ENCODE measurements around the gene CST4.
"Not testable (repeated sequence)": the region's sequence is repeated elsewhere in the genome, so short reads cannot be mapped to it uniquely, and the experiment has no call there.

Gene CST4

DNA sequence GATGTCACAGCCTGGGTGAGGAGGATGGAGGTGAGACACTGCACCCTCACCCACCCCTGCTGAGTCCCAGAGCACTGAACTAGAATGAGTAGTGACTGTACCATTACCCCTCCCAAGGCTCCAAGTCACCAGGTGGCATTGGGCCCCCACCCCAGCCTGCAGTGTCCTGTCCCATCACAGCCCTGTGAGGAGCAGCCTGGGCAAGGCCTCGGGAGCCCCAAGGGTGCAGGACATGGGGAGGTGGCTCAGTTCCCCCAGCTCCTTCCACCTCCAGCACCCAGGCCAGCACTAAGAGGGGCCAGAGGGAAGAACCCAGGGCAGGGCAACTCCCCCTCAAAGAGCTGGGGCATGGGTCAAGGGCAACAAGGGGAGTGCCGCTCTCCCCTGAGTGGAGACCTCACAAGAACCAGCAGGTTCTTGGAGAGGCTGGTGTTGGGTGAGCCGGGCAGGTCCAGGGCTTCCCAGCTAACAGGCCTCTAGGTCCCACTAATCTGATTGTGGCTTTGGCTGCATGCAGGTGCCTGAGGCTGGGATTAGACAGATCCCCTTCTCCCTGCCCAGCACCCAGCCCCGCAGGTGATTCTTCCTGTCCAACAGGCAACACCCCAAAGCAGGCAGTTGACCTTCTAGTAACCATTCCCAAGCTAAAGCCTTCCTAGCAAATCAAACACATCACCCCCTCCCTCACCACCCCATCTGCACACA lies 2.6 kb downstream of the CST4 start:
- DNase-seq, result no peak

DNA sequence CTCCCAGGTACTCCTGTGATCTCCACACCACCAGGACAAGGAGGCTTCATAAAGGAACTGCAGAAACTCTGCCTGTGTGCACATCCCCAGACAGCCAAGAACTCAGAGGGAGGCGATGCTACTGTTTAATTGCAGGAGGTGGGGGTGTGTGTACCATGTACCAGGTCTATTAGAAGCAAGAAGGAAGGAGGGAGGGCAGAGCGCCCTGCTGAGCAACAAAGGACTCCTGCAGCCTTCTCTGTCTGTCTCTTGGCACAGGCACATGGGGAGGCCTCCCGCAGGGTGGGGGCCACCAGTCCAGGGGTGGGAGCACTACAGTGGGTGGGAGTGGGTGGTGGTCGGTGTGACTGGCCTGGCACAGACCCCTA lies 3.3 kb downstream of the CST4 start:
- DNase-seq, result not testable (repeated sequence)

DNA sequence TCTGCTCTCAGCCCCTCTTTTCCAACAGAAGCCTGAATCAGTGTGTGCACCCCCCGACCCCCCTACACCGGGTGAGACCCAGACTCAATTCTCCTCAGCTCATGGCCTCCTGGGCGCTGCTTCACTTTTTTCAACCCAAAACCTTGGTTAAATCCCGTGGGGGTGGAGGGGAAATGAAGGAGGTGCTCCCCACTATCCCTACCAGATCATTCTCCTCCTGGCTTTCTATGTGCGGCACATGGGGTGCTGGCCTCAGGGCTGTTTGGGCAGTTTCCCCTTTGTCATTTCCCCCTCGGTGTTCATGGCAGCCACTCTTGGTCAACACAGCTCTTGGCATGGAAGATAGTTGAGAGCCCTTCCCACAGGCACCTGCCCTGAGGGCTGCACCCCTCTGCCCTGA lies 4.6 kb downstream of the CST4 start:
- DNase-seq, result no peak

DNA sequence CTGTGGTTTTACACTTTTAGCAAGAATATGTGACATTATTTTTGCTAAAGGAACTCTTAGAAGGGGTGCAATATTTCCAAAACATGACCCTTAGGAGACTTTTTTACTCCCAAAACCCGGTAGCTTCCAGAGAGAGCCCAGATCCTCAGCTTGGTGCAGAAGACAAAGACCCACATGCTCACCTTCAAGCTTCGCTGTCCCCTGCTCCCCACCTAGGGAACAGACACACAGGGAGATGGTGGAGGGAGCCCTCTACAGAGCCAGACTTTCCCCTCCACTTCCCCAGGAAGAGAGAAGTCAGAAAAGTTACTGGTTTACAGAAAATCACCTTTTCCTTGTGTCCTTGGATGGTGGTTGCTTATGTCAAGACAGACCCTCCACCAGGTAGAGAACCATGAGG lies 5.0 kb downstream of the CST4 start:
- DNase-seq, result no peak

DNA sequence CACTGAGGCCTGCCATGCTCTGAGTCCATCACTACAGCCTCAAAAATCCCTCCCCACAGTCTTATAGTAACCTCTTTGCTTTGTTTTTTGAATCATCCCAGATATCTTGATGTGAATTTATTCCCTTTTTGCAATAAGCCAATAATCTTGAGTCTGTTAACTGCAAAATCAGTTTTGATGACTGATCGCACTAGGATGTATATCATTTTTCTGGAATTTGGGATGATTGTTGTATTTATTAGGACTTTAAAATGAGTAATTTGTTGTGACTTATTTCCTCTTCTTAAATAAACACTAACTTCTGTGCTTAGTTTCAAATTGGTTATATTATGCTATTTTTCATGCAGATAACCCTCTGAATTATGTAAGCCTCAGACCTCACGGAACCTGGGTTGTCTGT lies 5.6 kb downstream of the CST4 start:
- no peak for DNase-seq

DNA sequence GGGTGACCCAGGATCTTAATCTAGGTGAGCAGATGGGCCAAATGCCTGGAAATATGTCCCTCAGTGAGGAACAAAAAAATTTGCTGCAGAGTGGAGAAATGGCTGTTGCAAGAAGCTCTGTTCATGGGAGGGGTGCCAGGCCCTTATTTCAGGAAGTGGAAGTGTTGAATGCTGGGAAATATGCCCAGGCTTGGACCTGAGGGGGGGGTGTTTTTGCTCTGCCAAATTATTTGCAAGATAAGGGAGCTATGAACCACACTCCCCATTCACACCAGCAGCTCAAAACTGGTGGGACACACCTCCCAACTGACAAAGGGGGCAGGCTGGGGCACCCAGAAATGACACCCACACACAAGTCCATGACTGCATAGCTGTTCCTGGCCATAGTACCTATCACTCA lies 8.7 kb downstream of the CST4 start:
- no peak for DNase-seq

DNA sequence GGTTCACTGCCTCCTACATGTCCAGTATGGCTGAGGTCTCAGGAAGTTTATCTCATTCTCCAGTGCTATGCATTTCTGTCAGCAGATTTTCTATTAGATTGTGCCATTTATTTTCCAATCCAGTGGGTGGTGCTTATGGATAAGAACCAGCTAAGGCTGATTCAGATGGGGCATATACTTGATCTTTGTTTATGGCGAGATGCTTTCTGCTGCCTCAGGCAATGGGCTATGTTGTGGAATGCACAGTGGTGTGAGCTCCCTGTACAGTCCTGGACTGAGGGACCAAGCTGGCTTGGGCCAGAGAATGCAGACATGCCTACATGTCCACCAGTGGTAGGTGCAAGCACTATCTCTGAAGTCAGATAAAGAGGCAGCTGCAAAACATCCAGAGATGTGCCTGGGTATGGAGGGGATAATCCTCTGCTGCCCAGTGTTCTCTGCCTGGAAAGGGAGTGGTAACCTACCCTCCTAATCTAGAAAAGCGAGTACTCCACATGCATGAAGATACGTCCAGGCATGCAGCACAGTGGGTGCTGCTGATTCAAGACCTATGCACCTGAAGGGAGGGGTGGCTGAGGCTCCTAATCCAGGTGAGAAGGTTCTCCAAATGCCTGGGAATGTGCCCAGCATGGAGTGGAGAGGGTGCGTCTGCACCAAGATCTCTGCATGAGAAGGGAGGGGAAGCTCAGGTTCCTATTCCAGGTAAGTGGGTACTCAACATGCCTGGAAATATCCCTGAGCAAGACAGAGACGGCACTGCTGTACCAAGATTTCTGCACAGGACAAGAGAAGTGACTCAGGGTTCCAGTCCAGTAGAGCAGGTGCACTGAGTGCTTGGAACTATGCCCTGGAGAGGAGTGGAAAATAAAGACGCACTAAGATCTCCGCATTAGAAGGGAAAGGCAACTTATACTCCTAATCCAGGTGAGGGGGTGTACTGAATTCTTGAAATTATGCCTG lies 9.4 kb downstream of the CST4 start:
- DNase-seq, result no peak

DNA sequence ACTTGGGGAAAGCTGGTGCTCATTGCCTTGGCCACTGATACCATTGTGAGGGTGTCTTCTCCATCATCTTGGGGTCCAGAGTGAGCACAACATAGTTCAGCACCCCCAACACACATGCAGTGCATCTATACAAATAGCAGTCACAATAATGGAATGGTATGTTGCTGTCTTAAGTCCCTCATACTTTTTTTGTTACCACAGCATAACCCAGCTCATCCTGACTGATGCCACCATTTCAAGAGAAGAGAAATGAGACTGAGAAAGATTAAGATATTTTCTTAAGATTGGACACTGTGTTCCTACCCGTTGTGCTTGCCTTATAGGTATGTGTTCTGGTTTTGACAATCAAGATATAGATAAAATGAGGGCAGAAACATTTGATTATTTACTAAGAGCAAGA lies 15.6 kb downstream of the CST4 start:
- DNase-seq, result no peak

DNA sequence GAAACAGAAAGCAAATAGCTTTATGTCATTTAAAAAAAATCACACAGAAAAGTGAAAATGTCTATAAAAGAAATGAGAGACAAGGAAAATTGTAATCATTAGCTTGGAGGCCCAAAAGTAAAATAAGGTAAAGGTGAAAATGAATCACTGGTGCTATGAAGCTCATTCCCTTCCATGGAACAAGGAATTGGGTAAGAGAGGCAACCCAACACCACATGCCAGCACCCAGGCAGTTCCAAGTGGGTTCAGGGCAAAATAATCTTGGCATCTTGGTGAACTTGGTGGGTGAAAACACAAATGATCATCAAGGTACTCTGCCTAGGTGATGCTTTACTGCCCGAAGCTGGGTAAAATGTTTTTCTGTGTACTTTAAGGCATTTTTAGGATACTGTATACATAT lies 16.7 kb downstream of the CST4 start:
- no peak for DNase-seq

DNA sequence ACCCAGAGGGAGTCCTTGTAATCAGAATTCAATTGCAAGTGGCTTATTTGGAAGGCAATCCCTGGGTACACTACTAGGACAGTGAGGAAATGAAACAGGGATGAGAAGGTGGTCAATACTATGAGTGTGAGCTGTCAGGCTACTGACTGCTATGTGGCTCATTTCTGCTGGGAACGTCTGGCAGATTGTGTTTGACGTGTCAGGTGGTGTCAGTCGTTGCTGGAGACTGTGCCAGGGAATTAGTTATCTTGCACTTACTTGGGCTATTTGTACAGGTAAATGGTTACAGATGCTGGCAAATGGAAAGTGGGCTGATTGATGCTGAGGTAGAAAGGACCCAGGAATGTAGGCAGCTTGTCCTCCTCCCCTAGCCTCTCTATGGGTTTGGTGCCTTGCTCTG lies 17.4 kb downstream of the CST4 start:
- no peak for DNase-seq

DNA sequence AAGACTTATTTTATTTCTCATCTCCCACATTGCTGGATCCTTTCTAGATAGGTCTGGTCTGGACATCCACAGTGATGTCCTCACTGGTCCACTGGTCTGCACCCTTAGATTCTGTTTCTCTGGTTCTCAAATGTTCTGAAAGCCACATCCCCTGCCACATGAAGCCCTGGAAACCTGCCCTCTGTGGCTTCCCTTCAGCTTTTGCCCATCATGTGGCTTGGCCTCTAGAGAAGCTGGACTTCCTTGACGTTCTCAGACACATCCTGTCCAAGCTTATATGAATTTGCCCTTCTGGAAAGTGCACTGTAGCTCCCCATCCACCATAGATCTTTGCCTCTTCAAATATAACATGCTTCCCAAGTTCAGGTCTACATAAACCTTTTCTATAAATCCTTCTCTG lies 18.5 kb downstream of the CST4 start:
- DNase-seq, result no peak

DNA sequence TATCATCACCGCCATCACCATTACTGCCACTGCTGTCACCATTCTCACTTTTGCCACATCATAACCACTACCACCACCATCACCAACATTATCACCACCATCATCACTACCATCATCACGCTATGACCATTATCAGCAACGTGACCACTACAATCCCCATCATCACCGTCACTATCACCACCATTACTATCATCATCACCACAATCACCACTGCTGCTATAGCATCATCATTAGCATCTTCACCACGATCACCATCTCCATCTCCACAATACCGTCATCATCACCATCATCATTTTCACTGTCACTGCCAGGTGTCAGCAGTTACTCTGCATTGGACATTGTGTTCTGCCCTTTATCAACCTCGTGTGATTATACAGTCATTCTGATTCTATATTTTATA lies 19.0 kb downstream of the CST4 start:
- DNase-seq, result no peak

DNA sequence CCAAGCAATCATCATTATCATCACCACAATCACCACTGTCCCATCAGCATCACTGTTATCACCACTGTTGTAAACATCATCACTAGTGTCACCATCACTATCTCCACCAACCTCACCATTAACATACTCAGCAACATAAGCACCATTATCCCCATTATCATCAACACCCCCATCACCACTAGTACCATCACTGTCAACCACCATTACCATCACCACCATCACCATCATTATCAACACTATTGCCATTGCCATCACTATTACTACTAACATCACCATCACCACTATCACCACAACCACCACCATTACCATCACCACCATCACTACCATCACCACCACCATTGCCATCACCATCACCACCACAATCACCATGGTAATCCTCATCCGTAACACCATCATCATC lies 19.5 kb downstream of the CST4 start:
- DNase-seq, result no peak

DNA sequence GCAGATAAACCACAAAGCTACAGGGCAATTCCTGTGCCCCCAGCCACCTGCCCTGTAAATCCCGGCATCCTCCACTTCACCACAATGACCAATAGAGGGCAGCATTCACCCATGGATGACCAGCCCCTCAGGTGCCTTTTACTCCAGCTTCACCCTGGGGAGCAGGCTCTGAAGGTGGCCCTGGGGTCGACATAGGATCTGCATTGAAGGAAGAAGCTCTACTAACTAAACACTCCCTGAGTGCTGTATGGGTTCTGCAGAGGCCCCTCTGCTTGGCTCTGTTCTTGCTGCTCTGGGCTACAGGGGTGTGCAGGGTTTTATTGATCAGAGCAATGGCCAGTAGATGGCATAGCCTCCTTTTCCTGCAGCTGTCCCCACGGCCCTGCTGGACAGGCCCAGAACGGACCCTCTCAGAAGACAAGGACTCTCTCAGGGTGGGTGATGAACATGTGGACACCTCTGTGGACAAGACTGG lies 20.3 kb downstream of the CST4 start:
- DNase-seq, result no peak

DNA sequence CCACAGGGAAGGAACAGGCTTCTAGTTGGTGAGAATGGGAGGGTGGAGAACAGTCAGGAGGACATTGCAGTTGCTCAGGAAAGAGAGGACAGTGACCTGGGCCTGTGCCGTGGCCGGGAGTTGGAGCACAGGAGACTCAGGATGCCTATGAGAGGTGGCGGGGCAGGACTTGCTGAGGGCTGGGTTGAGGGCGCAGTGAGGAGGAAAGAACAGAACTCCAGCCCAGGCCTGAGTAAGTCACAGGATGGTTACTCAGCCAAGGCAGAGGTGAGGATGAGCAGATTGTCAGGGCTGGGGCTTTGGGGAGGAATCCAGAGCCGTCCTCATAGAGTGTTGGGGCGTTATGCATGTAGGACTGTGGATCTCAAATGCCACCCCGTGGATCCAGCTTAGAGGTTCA lies 21.2 kb downstream of the CST4 start:
- no peak for DNase-seq

DNA sequence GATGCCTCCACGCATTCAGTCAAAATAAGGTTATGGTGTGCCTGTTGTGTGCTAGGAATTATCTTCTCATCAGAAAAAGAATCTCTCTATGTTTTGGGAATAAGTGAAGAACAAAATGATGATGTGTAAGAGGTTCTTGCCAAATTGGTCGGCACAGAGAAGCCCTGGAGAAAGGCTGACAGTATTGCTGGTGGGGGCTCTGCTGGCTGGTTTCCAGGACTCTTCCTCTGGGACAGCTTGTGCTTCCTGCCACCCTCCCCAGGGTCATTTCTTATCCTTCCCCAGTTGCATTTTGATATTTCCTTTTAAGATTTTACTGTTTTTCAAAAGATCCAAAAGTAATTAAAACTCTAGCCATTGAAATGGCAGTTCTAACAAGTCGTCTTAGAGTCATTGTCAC lies 22.1 kb downstream of the CST4 start:
- DNase-seq, result no peak

DNA sequence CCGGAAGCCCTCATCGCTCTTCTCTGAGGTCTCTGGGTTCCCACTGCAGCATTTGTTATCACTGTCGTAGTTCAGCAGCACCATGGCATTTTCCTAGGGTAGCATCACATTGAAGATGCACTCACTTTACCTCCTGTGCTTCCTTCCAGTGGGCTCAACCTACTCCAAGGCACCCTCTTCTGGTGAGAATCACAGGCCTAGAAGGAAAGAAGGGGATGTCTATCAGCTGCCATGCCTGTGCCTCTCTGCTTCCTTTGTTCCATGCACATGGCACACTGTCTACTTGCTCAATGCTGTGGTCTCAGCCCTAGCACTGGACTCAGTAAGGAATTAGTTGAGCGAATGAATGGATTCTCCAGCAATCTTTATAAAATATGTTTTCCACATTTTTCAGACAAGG lies 22.6 kb downstream of the CST4 start:
- no peak for DNase-seq

DNA sequence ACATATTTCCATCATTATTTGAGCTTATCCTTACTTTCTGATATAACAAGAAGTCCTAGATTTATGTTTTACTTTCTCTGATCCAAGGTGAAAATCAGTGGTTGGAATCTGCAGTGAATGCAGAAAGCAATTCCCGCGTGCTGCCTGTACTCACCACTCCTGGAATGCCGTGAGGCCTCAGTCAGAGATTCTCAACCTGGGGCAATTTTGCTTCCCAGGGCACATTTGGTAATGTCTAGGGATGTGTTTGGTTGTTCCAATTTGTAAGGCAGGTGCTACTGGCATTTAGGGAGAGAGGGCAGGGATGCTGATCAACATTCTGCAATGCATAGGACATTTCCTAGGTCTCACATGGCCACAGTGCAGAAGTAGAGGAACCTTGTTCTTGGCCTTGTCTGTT lies 23.9 kb downstream of the CST4 start:
- no peak for DNase-seq

DNA sequence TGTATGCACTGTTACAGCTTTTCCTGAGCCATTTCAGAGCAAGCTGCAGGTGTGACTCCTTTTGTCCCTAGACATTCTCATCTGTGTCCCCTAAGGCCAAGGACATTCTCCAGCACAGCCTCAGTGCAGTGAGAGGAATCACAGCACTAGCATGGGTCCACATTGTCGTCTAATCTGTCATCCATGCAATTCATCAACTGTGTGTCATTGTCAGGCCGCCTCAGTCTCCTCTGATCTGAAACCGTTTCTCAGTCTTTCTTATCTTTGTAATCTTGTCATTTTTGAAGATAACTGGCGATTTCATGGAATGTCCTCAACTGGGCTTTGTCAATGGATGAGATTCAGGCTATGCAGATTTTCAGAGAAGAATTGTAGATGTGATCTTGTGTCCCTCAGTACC lies 24.8 kb downstream of the CST4 start:
- DNase-seq, result not testable (repeated sequence)

DNA sequence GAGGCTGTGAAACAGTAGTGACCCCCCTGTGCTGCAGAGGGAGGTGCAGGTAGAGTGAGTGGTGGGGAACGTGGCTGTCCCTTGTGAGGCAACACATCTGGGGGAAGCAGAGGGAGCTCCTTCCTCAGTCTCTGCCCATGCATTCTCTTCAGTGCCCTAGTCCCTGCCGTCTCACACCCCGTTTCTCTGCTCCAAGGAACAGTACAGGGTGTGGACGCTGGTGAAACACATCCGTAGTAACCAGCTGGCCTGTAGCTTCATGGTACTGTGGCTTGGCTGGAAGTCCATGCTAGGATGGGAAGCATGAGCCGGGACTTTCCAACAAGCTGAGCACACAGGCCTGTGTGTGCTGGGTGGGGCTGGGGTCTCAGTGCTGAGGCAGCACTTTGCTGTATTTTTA lies 25.7 kb downstream of the CST4 start:
- DNase-seq, result no peak

DNA sequence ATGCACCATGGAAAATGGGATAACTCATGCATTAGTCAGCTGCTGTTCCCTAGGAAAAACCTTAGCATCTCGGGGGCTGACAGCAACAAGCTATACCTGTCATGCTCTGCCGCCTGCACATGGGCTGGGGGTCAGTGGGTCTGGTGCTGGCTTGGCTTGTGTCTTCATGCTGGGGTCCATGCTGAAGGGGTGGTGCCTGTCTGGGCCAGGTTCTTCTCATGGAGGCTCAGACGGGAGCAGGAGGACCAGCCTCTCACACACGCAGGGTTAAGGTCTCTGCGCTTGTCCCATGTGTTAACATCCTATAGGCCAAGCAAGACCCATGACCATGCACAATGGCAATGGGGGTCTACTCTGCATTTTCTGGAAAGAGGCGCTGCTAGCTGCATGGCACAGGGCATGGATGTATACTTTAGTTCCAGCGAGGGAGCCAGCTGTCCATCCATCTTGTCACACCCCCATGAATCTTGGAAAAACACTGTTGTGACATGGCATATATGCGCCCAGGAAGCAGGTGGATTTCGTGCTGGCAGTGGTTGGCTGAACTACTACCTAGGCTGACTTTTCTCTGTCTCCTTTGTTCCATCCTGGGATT lies 26.5 kb downstream of the CST4 start:
- no peak for DNase-seq

DNA sequence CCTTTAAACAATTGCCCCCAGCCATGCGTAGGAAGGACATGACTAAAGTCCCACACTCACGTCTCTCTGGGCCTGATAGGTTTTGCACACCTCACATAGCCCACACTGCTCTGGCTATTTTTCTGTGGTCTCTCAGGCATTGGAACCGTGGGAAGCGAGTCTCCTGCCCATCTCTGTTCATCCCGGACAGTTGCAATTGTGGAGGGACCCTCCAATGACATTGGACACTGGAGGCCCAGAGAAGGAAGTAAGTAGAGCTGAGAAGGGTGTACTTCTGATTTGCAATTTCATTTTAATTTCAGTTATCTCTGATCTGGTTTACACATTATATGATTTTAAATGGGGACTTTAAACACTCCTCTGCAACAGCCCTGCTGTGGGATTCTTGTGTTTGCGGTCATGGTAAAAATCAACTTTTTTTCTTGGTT lies 27.8 kb downstream of the CST4 start:
- no peak for DNase-seq

DNA sequence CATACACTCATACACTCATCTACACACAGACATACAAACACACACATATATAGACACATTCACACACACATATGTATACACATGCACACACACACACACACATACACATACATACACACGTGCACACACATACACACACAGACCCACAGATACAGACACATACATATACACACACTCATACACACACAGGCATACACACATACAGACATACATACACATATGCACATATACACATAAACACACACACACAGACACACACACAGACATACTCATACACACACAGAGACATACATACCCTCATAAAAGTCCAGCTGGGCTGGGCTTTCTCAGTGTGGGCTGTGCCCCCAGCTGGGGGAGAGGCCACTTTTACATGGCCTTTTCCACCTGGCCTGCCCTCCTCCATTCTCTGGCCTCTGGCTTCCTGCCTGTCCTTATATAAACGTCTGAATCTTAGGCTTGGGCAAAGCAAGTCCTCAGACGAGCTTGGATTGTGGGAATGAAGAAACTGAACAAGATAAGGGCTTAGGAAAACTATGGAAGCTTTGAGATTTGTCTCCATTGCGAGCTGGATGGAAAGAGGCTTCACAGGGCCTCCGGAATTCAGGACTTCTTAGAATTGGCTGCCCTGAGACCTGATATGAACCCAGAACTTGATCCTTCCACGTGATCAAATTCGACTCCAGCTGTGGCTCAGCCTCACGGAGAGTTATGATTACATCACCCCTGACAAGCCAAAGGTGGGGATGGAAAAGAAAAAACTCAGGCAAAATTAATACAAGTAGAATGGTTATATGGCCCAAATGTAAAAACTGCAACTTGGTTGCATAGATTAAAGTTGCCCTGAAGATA lies 28.6 kb downstream of the CST4 start:
- DNase-seq, result no peak

Measured in amniotic stem cell (primary cell).